ENCODE data around the gene RARRES1.

RARRES1 gene

DNA sequence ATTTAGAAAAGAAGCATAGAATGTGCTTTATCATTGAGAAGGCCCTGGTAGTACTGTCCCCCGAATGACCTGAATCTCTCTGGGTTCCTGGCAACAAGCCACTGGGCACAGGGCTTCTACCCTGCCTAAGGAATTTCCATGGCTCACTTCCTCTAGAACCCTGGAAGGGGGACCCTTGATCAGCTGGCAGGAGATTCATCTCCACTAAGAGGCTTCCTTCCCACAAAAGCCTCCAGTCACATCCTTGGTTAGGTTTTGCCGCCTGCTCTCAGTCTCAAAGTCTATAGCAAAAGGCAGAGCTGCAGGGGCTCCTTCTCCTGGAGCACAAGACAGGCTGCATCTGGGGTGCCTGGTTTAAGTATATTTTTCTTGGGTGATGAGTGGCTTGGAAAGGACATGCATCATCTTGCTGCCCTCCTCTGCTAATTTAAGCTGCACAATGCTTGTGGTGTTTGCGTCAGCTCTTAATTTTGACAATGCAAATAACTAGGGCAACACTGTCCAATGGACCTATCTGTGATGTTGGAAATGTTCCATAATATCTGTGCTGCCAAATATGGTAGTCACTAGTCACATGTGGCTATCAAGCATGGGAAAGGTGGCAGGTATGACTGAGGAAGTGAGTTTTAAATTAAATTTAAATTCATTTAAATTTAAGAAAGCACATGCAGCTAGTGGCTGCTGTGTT, 33.4 kb upstream of the RARRES1 start:
- DNase-seq (ENCODE audit: low spot score), result no peak

DNA sequence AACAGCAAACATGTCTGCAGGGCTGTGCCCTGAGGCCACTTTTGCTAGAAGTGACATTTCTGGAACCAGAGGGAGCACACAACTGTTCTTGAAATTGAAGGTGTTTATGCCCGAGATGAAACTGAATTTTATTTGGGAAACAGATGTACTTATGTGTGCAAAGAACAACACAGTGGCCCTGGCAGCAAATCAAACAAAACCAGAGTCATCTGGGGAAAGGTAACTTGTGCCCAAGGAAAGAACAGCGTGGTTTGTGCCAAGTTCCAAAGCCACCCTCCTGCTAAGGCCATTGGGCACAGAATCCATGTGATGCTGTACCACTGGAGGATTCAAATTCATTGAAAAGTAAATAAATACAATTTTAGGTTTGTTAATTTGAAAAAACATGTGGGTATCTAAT, 31.2 kb upstream of the RARRES1 start:
- DNase-seq (ENCODE audit: low spot score), result no peak

DNA sequence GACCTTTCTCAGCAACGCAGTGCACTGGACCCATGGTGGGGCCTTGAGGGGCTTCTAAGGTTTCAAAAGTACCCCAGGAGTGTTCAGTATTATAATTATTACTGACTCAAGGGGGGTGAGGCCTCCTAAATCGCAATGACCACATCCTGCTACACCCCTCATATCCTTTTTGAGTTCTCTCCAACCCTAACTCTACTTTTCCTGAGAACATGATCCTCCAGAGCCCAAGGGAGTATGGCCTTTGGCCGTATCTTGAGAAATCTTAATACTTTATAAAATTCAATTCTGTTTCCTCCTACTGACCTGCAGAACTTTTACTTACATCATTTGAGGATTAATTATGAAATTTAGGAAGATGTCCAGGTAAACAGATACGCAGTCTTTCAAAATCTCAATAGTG, 30.4 kb upstream of the RARRES1 start:
- DNase-seq (ENCODE audit: low spot score), result no peak

DNA sequence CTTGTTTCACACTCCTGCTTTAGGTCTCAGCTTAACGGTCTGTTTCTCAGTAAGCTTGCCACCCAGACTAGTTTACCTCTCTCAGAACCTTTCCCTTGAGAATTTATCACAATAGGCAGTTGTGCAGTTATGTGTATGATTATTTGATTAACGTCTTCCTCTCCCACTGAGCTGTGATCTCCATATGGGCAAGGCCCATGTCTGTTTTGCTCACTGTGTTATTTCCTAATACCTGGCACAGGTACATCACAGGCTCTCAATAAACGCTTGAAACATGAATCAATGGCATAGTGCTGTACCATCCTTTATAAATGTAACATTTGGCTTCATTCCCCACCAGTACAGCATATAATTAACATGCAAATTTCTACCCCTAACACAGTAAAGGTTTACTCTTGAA, 29.1 kb upstream of the RARRES1 start:
- DNase-seq (ENCODE audit: low spot score), result no peak

DNA sequence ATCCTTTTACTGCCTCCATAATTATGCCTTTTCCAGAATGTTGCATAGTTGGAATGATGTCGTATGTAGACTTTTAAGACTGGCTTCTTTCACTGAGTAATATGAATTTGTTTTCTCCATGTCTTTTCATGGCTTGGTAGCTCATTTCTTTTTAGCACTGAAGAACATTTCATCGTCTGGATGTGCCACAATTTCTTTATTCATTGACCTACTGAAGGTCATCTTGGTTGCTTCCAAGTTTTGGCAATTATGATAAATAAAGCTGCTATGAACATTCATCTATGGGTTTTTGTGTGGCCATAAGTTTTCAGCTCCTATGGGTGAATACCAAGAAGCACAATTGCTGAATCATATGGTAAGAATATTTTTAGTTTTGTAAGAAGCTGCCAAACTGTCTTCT, 23.2 kb upstream of the RARRES1 start:
- DNase-seq (ENCODE audit: low spot score), result no peak

DNA sequence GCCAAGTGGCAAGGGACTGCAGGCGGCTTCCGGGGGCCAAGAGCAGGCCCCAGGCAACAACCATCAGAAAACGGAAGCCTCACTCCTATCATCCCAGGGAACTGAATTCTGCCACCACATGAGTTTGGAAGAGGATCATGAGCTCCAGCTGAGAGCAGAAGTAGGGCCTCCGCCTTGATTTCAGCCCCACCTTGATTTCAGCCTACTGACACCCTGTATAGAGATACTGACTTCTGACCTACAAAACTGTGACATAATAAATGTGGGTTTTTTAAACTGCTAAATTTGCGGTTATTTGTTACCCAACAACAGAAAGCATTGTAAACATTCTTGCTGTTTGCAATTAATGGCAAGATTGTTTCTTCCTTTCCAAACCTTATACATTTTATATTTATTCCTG, 21.6 kb upstream of the RARRES1 start:
- no peak for DNase-seq (ENCODE audit: low spot score)

DNA sequence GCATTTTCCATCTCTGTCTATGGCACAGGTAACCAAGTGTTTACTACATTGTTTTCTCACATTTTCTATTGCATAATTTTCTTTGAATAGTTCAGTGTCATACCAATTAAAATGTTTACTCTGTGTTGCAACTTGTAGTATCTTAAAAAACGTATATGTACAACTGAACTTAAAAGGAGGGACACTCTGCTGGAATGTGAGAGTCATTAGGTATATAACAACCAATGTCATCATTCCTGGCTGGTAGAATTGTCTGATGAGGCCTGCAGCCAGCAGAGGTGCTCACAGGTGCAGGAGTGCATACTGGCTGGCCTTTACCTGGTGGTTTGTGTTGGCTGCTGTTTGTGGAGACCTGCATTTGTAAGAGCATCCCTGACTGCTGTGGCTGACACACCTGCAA, 19.1 kb upstream of the RARRES1 start:
- DNase-seq (ENCODE audit: low spot score), result no peak

DNA sequence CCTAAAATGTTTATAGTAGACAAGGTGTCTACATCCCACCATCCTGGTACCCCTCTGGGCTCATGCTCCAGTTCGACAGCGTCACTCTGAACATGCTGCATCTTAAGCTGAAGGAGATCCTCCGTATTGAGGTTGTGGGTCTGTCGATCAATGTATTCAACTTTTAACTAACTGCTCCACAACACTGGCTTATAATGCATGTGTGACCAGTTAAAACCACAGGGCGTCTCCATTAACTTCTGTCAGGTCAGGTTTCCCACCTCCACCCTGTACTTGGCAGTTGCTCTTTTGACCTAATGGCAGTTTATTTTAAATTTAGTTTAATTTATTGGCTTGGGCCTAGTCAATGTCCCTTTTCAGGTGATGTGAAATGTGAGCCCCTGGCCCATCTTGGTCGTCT, 17.8 kb upstream of the RARRES1 start:
- no peak for DNase-seq (ENCODE audit: low spot score)

DNA sequence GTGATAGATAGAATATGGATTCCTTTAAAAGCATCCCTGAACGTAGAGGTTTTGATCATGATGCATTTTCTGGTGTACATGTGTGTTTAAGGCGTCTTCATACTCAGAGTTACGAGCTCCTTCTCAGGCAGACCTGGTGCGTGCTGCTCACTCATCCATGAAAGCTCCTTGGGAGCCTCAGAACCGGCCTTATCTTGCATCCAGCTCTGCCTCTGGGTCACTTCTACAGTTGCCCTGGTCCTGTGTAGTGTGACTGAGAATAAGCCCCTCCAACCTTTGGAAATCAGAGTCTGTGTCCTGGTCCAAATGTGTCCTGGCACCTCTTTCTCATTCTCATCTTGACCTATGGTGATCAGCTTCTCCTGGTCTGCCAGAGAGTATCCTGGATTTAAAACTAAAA, 17.3 kb upstream of the RARRES1 start:
- DNase-seq (ENCODE audit: low spot score), result no peak

DNA sequence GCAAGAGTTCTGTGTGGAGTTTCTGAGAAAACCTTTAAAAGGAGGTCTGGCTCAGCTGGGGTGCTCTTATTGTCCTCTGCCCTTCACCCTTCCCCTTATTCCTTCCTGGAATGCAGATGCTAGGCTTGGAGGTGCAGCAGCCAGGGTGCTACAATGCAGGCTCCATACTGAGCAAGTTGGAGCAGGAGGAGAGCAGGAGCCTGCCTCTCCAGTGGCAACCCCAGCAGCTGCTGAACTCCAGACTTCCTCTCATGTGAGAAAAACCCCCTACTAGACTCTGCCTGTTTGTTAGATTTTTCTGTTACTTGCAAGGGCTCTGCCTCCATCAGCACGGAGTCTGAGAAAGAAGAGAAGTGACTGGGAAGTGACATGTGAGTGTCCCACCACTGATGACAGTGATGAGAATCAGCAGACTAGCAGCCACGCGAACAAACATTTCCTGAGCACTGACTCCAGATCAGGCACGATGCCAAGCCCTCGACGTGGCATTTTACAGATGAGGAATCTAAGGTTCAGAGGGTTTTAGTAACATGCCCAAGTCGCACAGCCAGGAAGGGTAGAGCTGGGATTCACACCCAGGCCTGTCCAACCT, 16.1 kb upstream of the RARRES1 start:
- DNase-seq (ENCODE audit: low spot score), result peak; percentile 81

DNA sequence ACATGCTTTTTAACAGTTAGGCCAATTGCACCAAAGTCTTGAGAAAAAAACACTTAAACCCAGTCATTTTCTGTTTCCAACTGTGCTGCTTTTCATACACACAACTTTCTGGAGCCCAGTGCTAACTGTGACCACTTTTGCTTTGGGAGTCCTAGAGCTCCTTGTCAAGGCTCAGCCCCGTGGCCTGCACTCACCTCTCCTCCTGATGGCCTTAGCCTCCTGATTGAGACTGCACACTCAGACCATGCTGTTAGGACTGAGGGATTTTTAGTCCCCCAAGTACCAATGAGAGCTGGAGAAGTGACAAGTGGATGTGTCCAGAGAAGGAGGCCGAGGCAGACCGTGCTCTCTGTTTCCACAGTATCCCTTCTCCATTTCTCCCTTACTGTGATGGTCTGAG, 15.2 kb upstream of the RARRES1 start:
- DNase-seq (ENCODE audit: low spot score), result no peak

DNA sequence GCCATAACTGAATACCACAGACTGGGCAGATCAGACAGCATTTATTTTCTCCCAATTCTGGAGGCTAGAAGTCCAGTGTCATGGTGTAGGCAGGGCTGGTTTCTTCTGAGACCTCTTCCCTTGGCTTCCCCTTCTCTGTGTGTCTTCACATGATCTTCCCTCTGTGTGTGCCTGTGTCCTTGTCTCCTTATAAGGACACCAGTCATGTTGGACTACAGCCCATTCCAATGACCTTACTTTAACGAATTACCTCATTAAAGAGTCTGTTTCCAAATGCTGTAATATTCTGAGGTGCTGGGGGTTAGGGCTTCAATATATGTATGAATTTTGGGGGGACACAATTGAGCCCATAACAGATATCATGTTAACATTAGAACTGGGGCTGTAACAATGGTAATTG, 13.3 kb upstream of the RARRES1 start:
- DNase-seq (ENCODE audit: low spot score), result peak; percentile 69

DNA sequence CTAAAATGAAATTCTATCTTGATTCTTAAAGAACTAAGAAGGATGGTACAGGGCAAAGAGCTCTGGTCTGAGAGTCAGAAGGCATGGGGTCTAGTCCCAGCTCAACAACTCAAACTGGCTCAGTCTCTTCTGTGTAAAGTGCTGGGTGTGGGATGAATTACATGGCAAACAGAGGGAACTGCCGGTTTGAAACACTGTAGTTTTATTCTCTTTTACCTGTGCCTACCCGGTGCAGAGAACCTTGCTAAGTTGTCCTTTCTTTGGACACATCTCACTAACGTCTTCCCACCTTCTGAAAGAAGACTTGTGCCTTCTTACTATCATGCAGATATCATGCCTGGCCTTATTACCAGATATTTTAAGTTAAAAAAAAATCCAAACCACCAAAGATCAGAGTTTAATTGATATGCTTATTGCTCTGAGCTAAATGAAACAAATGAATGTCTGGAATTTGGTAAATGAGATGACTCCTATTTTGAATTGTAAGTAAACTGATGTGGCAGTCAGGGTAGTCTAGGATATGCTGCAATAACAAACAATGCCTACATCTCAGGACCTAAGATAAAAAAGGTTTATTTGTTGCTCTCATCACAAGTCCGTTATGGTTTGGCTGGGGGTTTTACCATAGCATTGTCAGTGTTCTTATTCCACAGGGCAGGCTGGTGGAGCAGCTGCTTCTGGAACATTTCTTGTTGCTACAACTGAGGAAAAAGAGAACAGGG, 12.5 kb upstream of the RARRES1 start:
- peak; percentile 45 for DNase-seq (ENCODE audit: low spot score)

DNA sequence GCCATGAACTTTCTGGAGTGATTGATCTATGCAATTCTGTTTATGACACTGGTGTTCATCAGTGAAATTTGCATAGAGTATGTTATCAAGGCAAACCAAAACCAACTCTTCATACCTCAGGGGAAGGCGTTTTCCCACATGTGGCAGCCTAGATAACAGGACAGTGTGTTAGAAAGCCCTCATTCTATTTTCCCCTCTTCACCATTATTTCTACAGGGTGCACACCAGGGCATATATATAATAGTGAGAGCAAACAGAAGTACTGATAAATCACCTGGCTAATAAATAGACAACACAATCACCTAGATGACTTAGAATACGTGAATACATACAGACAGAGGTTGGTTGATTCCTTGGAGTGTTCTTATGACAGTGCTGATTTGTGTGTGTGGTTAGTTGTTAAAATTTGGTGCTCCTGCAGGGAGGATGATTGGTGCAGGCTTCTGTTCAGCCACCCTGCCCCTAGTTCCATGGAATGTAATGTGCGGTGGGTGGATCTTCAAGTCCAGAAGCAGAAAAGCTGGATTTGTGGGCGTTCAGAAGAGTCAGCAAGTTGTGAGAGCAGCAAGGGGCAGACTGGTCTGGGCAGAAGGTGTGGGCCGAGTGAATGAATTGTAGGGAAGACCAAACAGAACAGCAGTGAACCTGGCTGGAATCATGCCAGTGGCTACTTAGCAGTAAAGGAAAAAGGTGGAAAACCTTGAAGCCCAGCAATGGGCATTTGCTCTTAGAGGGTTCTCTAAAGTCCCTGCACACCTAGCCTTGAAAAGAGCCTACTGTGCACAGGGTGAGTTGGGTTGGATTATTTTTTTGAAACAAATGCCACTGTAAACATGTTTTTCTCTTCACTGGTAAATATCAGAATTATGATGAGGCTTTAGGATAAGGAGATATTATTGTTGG, 11.7 kb upstream of the RARRES1 start:
- DNase-seq (ENCODE audit: low spot score), result peak; percentile 94

DNA sequence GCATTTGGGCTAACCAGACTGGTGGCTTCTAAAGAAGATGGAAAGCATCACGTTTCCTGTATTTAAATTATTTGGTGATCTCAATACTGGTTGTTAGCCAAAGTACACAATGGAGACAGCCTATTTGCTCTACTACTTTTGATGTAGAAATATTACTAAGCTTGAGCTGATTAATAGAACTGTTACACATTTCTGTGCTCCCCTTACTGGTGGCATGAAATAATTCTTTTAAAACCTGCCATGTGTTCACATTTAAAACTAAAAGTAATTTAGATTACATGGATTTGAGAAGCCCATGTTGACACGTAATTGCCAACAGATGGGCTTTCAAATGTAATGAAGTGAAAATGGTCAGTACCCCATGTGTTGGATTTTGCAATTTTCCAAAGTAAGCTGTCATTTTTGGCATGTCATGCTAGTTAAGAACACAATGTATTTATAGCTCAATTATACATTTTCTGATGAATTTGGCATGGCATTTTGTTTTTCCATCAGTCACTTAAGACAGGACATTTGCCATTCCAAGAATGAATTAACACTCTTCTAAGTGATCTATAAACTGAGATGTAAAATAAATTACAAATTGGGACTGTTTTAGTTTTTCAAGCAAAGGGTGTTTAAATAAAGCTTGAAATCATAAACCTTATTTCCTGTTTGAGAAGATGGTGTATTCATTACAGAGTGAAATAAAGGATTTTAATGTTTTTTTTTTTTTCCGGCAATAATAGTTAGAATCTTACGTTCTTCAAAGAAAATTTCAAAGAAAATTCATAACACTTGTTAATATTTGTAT, 10.8 kb upstream of the RARRES1 start:
- DNase-seq (ENCODE audit: low spot score), result no peak

DNA sequence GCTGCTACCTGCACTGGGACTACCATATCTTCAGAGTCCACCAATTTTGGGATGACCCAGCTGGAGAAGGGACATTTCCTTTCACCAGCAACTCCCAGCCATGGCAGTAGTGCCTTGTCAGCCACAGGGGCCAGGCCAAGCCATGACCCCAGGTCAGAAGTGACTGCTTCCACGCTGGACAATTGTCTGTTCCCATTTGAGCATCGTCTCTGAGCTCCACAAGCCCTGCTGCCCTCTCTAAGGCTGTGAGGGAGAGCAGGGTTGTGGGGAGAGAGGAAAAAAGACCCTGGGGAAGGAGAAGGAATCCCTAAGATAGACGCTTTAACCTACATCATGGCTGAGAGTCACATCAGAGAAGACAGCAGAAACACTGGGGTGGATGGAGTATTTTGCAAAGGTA, 7.4 kb upstream of the RARRES1 start:
- no peak for DNase-seq (ENCODE audit: low spot score)

DNA sequence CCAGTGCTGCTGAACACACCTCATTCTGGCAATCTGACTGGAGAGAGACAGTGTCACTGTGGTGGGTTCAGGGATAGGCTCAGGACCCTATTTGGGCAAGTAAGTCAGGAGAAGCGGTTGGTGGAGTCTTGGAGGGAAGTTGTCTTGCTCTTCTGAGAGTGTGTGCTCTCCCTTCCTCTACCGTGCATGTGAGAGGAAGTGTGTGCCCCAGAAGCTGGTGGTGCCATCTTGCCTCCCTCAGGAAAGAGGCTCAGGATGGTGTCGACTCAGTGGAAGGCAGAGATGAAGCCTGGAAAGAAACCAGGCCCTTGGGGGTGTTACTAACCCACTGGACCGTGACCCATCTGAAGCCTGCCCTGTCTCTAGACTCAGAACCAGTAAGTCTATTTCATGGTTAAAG, 6.8 kb upstream of the RARRES1 start:
- no peak for DNase-seq (ENCODE audit: low spot score)

DNA sequence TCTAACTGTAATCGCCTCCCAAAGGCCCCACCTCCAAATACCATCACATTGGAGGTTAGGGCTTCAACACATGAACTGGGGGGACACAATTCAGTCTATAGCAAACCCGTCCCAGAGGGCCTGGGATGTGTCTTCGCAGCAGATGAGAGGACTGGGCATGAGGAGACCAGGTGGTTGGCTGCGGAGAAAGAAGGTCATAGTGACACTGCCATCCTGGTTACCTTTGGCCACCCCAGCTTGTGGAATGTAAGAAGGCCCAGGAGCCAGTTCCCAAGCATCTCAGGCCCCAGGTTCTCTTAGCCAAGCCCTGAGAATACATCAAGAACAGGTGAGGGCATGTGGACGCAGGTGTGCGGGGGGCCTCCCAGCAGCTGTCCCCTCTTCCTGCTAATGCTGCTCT, 6.4 kb upstream of the RARRES1 start:
- DNase-seq (ENCODE audit: low spot score), result no peak

DNA sequence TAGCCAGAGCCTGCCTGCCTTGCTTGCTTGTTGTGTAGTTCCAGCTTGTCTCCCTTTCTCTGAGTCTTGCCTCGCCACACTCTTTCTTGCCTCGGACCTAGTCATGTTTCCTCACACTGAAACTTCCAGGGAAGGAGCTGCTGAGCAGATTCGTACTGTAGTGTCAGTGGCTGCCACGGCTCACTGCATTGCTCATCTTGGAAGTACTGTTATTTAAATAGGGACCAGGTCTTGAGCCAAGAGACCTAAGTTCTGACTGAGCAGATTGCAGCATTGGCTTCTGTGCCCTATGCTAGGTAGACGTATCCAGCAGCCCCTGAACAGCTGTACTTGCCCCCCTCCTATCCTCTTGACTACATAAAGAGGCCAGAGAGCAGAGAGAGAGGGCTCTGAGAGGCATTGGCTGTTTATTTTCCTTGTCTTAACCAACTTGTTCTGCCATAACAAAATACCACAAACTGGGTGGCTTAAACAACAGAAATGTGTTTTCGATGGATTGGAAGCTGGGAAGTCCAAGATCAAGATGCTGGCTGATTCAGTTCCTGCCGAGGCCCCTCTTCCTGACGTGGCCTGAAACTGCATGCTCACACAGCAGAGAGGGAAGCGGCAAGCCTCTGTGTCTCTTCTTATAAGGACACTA, 5.8 kb upstream of the RARRES1 start:
- DNase-seq (ENCODE audit: low spot score), result no peak

DNA sequence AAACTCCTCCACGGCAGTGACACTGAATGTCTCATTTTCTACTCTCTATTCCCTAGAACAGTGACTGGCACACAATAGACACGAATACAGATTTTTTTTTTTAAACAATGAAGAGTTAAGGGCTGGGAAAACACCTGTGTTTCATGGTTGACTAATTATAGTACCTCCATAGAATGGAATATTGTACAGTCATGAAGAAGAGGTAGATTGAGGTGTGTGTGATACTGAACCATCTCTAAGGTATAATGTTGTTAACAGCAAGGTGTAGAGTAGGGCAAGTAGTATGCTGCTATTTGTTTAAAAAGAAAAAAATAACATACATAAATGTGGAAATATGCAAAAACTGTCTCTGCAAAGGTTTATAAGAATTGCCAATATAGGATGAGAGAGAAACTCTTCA, 5.2 kb upstream of the RARRES1 start:
- no peak for DNase-seq (ENCODE audit: low spot score)

DNA sequence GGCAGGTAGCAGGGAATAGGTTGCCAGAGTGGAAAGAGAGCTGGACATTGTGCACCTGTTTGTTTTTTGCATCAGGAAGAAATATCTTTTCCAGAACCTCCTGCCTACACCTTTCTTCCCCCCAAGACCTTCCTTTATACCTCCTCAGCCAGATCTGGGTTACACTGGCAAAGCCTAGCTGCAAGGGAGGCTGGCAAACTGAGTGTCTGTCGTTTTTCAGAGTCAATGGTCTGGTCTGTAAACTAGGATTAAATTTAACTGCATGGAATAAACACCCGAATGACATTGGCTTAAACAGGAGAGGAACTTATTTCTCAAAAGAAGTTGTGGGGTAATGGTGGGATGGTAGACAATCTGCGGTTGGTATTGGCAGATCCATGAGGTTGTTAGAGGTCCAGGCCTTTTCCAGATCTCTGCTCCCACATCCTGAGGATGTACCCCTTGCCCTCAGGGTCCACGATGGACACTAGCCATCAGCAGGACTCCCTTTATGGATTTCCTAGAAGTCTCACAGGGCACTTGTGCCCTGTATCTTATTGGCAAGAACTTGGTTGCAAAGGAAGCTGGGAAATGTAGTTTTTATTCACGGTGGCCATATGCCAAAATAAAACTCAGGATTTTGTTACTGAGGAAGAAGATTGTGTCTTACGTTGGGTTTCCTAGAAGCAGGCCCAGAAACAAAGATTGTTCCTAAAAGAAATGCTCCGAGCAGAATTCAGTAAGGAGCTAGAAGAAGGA, 3.2 kb upstream of the RARRES1 start:
- DNase-seq (ENCODE audit: low spot score), result no peak

Measured in hematopoietic multipotent progenitor cell treated with erythropoietin and hydrocortisone succinate and interleukin-3 and kit ligand, for 15 days (in vitro differentiated cells).